ENCODE data around the gene NOTCH4. TPM values are rescaled to one million over a fixed set of nuclear protein-coding genes. Genes with fewer than 3 reads are reported as not detected.

Gene NOTCH4
- total and polyA plus RNA-seq, 2 of the 4 experiments (the other 2 are of a cell fraction) = 0.96 to 1.3 TPM

DNA sequence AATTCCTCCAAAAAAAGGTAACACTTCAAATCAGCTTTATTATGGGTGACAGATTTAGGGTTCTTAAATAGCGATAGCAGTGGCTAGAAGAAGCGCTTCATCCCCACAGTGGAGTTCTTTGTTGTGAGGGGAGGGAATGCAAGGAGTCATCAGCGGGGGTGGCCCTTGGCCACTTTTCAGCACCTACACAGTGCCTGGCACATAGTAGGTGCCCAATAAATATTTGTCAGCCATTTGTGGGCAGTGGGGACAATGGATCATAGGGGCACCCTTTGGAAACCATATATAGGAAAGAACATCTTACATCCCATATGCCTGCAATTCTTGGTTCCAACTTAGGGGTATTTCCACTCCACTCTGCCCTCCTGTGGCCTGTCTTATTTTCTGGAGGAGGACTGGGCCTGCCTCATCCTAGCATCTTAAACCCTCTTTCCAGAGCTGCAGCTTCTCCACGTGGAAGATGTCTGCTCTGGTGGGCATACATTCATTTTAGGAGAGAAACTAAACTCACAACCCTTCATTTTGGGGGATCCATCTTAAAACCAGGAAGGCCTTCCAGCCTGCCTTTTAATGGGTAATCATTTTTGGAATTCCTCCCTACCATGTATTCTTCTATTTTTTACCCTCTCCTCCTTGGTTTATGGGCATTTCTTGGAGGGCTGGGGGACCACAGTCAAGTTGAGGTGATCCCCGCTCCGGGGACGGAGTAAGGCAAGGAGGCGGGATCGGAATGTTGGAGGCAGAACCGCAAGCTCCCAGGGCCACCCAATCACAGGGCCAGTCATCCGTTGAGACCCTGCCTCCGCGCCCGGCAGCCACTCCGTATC lies 28.8 kb downstream of the NOTCH4 start:
- no peaks in the 10 kb centered on the region for H3K9me3 ChIP-seq (ENCODE audit: control insufficient read depth, insufficient read depth, low read length)
- H3K4me3 ChIP-seq (ENCODE audit: insufficient read depth, low read depth, low read length) = peak overlapping the region; percentile 35
- peaks cover 15% of the 10 kb centered on the region for H3K4me1 ChIP-seq (ENCODE audit: control insufficient read depth, insufficient read depth, low read length)
- H4K5ac ChIP-seq (ENCODE audit: low read depth, low read length) = peak overlapping the region; percentile 83
- DNase-seq (peak; percentile 62), ATAC-seq (ENCODE audit: low read depth) (peak; percentile 12)
- peaks cover 18 to 45% of the 10 kb centered on the region in 2 experiments for H3K79me1 ChIP-seq (ENCODE audit: low read depth in 1 of 2, low read length in 2 of 2)
- H3K36me3 ChIP-seq (ENCODE audit: control insufficient read depth, insufficient read depth, low read length) = no peaks in the 10 kb centered on the region
- peak; percentile 58 for TF ChIP-seq RAD21 (IDR thresholded peaks at IDR 0.05; ENCODE audit: low read length)
- TF ChIP-seq, protein P1, sequence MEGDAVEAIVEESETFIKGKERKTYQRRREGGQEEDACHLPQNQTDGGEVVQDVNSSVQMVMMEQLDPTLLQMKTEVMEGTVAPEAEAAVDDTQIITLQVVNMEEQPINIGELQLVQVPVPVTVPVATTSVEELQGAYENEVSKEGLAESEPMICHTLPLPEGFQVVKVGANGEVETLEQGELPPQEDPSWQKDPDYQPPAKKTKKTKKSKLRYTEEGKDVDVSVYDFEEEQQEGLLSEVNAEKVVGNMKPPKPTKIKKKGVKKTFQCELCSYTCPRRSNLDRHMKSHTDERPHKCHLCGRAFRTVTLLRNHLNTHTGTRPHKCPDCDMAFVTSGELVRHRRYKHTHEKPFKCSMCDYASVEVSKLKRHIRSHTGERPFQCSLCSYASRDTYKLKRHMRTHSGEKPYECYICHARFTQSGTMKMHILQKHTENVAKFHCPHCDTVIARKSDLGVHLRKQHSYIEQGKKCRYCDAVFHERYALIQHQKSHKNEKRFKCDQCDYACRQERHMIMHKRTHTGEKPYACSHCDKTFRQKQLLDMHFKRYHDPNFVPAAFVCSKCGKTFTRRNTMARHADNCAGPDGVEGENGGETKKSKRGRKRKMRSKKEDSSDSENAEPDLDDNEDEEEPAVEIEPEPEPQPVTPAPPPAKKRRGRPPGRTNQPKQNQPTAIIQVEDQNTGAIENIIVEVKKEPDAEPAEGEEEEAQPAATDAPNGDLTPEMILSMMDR (conservative IDR thresholded peaks at IDR 0.05; ENCODE audit: low read depth, low read length) = peak; percentile 62
- peak; percentile 58; the same call in 1 of the 2 replicates for TF ChIP-seq SMC3 (IDR thresholded peaks at IDR 0.05; ENCODE audit: low read depth, low read length)
- TF ChIP-seq BHLHE40 (IDR thresholded peaks at IDR 0.05; ENCODE audit: low read depth, low read length) = no peak
- peak overlapping the region; percentile 76 for H2AK5ac ChIP-seq (ENCODE audit: low read depth, low read length)
- H2BK20ac ChIP-seq (ENCODE audit: low read depth, low read length) = no peak overlapping the region
- peak overlapping the region; percentile 91 for H3K56ac ChIP-seq (ENCODE audit: extremely low read depth, insufficient read depth, low read length)
- ChIA-PET CTCF (interaction anchor here (0.8 to 1.1 kb wide), 3 partner anchors 46 to 674 kb away, joined by 4 to 6 read pairs (median 4); no protein-coding TSS in a partner anchor), POLR2A (ENCODE audit: unreplicated experiment) (interaction anchor here (0.5 to 1.2 kb wide), 5 partner anchors 9 to 777 kb away, joined by 4 to 15 read pairs (median 5); no protein-coding TSS in a partner anchor)
- H2AK9ac ChIP-seq (replicated peaks; ENCODE audit: low read depth, low read length, poor library complexity) = peak overlapping the region; percentile 88
- H3K23ac ChIP-seq (ENCODE audit: low read depth, low read length) = peak overlapping the region; percentile 74
- H3K14ac ChIP-seq (replicated peaks; ENCODE audit: low read depth, low read length) = peak overlapping the region; percentile 86
- peak overlapping the region; percentile 94 for H3K4ac ChIP-seq (ENCODE audit: low read depth, low read length)
- H2AFZ ChIP-seq (replicated peaks; ENCODE audit: low read length, poor library complexity) = peak overlapping the region; percentile 98
- H4K20me1 ChIP-seq (ENCODE audit: insufficient read depth, low read length) = no peaks in the 10 kb centered on the region
- peak overlapping the region; percentile 78 to 92 for H4K8ac ChIP-seq (ENCODE audit: low read depth in 2 of 2, low read length in 2 of 2)
- H2BK5ac ChIP-seq (ENCODE audit: low read depth, low read length, poor library complexity, severe bottlenecking) = peak overlapping the region; percentile 84
- H3K9me1 ChIP-seq (ENCODE audit: insufficient read depth, low read length) = peaks cover 25% of the 10 kb centered on the region
- peak overlapping the region; percentile 32 for H3K18ac ChIP-seq (ENCODE audit: low read depth, low read length)
- peak overlapping the region; percentile 16; the same call in 1 of the 3 replicates for H2BK15ac ChIP-seq (ENCODE audit: low read depth, low read length)
- BruUV-seq (replicated peaks) = no TSS peak
- peak overlapping the region; percentile 90 for H3K4me2 ChIP-seq (ENCODE audit: low read depth, low read length)
- peak overlapping the region; percentile 78 for H3K27ac ChIP-seq (ENCODE audit: insufficient read depth, low read length)
- peak overlapping the region; percentile 60 for H4K91ac ChIP-seq (ENCODE audit: insufficient read depth, low read depth, low read length)
- H3K27me3 ChIP-seq (ENCODE audit: control insufficient read depth, insufficient read depth, low read length) = no peaks in the 10 kb centered on the region
- WGBS, 2 experiments (ENCODE audit: extremely low coverage in 2 of 2, insufficient read length in 1 of 2) = no CpG with 5 or more reads among the region's 15 CpGs
- peak overlapping the region; percentile 45; the same call in 1 of the 2 replicates for H2BK120ac ChIP-seq (ENCODE audit: low read depth, low read length)
- intact Hi-C loops (cut with micrococcal nuclease) (loop anchor here (1.0 kb wide), 3 partner anchors 41 to 76 kb away; partner anchors contain the start of genes FKBPL and PPT2), dilution Hi-C loops (cut with HindIII; ENCODE audit: low sequenced_read_pairs, unreplicated experiment) (no loop called here), in situ Hi-C loops (cut with MboI; ENCODE audit: low sequenced_read_pairs) (loop anchor here (5.0 to 25.0 kb wide), 2 partner anchors 78 to 767 kb away; partner anchors contain the start of genes BRD2 and HLA-DMA)
- peak overlapping the region; percentile 73 for H3K9ac ChIP-seq (ENCODE audit: low read depth, low read length)
